Activated B cell treated with CpG ODN at 0.5 μM for 24 hours (primary cell): Measurements from ENCODE around the gene CCDC30. TPM values are rescaled to one million over a fixed set of nuclear protein-coding genes. Genes with fewer than 3 reads are reported as not detected.

Experiments
- ATAC-seq: fragments of 200-7000 bp; cut with Tn5 transposase; one replicate; pipeline ENCODE4 v1.10.0; 2021; ENCODE audit warnings: low read depth, mild to moderate bottlenecking, moderate library complexity
- CTCF ChIA-PET: fragments of 350-600 bp; sonication (Branson Sonifier 250); formaldehyde crosslinking; loops from one replicate; lab custom pipeline; 2021; ENCODE audit warnings: antibody characterized with exemption; lab: Charles Lee
- POLR2A ChIA-PET: fragments of 350-600 bp; sonication (Branson Sonifier 250); formaldehyde crosslinking; loops from one replicate; lab custom pipeline; 2021; ENCODE audit warnings: antibody characterized with exemption; lab: Charles Lee
- DNase-seq: peaks from one replicate; pipeline ENCODE4 v3.0.0; 2022
- H3K27ac Mint-ChIP-seq: one replicate; pipeline ENCODE4 v1.8.0; 2020; ENCODE audit warnings: mixed read lengths
- H3K27me3 Mint-ChIP-seq: one replicate; pipeline ENCODE4 v1.8.0; 2021; ENCODE audit warnings: mixed read lengths
- H3K36me3 Mint-ChIP-seq: one replicate; pipeline ENCODE4 v1.8.0; 2021; ENCODE audit warnings: low read depth, mixed read lengths
- H3K4me1 Mint-ChIP-seq: one replicate; pipeline ENCODE4 v1.8.0; 2021; ENCODE audit warnings: mixed read lengths
- H3K4me3 Mint-ChIP-seq: one replicate; pipeline ENCODE4 v1.8.0; 2020; ENCODE audit warnings: mild to moderate bottlenecking, mixed read lengths
- H3K9me3 Mint-ChIP-seq: one replicate; pipeline ENCODE4 v1.8.0; 2020; ENCODE audit warnings: mixed read lengths
- intact Hi-C: fragments of 100-400 bp; cut with micrococcal nuclease; formaldehyde crosslinking; loops from one replicate; pipeline ENCODE4 v1.15.1; 2024
- total RNA-seq: library from RNA; stranded (reverse); gene quantifications from 2 replicates; pipeline ENCODE4 v1.2.3, GENCODE V29; 2022
- TF ChIP-seq, protein P1 (sequence below): fragments of 200-600 bp; IDR thresholded peaks from one replicate; pipeline ENCODE4 v1.8.0; 2022; ENCODE audit warnings: antibody characterized with exemption, mild to moderate bottlenecking

Gene CCDC30
- total RNA-seq, 1 donor from 2014 or later = 3.5 TPM

DNA sequence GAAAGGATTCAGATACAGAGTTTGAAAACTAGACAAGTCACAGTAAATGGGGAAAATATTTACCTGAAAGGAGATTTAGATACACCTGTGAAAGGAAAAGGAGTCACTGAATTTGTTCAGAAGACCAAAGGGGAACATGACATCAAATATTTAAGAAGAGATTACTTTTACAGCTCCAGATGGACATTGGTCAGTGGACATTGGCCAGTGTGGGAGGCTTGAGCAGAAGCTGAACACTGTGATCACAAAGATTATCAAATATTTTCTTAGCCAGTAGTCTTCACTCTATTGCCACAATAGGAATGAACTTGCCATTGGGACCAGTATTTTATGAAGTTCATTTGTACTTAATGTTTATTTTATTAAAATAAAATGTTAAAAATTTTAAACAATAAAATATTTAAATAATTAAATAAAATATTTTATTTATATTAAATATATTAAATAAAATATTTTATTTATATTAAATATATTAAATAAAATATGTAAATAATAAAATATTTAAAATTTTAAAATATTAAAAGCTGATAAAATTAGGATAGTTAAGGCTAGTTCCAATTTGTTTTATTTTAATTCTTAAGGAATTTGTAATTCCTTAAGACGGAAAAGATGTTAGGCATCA is 94.3 kb downstream of the CCDC30 start:
- ATAC-seq (no peak), DNase-seq (no peak)
- Mint-ChIP-seq H3K36me3 (peaks cover 10% of the 10 kb centered on the region), H3K4me3 (no peak overlapping the region), H3K4me1 (no peaks in the 10 kb centered on the region), H3K27me3 (peaks cover 4% of the 10 kb centered on the region), H3K27ac (no peak overlapping the region), H3K9me3 (peaks cover 15% of the 10 kb centered on the region)
- ChIA-PET POLR2A (no interaction called here), CTCF (no interaction called here)
- intact Hi-C loops = no loop called here
- TF ChIP-seq, protein P1, sequence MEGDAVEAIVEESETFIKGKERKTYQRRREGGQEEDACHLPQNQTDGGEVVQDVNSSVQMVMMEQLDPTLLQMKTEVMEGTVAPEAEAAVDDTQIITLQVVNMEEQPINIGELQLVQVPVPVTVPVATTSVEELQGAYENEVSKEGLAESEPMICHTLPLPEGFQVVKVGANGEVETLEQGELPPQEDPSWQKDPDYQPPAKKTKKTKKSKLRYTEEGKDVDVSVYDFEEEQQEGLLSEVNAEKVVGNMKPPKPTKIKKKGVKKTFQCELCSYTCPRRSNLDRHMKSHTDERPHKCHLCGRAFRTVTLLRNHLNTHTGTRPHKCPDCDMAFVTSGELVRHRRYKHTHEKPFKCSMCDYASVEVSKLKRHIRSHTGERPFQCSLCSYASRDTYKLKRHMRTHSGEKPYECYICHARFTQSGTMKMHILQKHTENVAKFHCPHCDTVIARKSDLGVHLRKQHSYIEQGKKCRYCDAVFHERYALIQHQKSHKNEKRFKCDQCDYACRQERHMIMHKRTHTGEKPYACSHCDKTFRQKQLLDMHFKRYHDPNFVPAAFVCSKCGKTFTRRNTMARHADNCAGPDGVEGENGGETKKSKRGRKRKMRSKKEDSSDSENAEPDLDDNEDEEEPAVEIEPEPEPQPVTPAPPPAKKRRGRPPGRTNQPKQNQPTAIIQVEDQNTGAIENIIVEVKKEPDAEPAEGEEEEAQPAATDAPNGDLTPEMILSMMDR = no peak

DNA sequence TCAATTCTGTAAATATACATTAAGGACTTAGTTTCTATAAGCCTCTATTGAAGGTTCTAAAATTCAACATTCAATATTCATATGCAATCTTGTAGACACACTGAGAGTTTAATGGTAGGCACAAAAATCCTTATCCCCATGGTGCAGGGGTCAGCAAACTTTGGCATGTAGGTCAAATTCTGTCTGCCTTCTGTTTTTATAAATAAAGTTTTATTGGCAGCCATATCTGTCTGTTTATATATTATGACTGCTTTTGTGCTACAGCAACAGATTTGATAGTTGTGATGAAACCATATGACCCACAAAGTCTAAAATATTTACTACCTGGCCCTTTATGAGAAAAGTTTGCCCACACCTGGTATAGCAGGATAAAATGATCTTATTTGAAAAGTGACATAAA is 104.0 kb downstream of the CCDC30 start:
- Mint-ChIP-seq H3K36me3 (no peaks in the 10 kb centered on the region), H3K27ac (no peak overlapping the region), H3K4me3 (no peak overlapping the region), H3K27me3 (no peaks in the 10 kb centered on the region), H3K9me3 (no peaks in the 10 kb centered on the region), H3K4me1 (no peaks in the 10 kb centered on the region)
- ATAC-seq (no peak), DNase-seq (no peak)
- intact Hi-C loops = no loop called here
- TF ChIP-seq, protein P1 = no peak
- ChIA-PET POLR2A (no interaction called here), CTCF (no interaction called here)

DNA sequence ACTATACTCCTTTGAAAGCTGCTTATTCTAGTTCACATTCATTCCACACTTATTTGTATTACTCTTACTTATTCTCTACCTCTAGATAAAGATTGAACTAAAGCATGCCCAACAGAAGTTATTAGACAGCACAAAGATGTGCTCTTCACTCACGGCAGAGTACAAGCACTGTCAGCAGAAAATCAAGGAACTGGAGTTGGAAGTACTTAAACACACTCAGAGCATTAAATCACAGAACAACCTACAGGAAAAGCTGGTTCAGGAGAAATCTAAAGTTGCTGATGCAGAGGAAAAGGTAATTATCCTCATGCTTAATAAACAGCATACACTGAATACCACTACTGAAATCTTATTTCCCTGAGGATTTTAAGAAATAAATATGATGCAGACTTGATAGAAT is 113.8 kb downstream of the CCDC30 start:
- H3K27me3 Mint-ChIP-seq = no peaks in the 10 kb centered on the region
- H3K27ac Mint-ChIP-seq = no peak overlapping the region
- H3K36me3 Mint-ChIP-seq = no peaks in the 10 kb centered on the region
- ATAC-seq (no peak), DNase-seq (no peak)
- H3K4me1 Mint-ChIP-seq = no peaks in the 10 kb centered on the region
- TF ChIP-seq, protein P1 = no peak
- no peaks in the 10 kb centered on the region for H3K9me3 Mint-ChIP-seq
- POLR2A ChIA-PET = no interaction called here
- intact Hi-C loops = no loop called here
- CTCF ChIA-PET = interaction anchor here (1.4 kb wide), 1 partner anchor 175 kb away, joined by 3 read pairs; no protein-coding TSS in a partner anchor
- H3K4me3 Mint-ChIP-seq = no peak overlapping the region

DNA sequence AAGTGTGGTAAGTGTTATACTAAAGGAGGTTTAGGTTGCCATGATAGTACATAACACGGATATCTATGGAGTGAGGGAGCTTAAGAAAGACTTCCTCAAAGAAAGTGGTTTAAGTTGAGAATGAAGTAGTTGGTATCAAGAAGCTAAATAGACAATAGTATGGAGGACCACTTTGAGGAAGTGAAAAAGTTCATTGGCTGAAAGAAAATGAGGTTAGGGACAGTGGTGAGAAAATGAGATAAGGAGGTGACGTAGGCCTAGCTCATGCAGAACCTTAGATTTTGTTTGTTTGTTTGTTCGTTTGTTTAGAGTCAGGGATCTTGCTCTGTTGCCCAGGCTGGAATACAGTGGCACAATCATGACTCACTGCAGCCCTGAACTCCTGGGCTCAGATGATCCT is 122.9 kb downstream of the CCDC30 start:
- Mint-ChIP-seq H3K27ac (peak overlapping the region; percentile 16), H3K9me3 (peaks cover 14% of the 10 kb centered on the region), H3K4me3 (no peak overlapping the region), H3K4me1 (peaks cover 3% of the 10 kb centered on the region), H3K27me3 (no peaks in the 10 kb centered on the region), H3K36me3 (peaks cover 26% of the 10 kb centered on the region)
- DNase-seq (no peak), ATAC-seq (no peak)
- intact Hi-C loops = no loop called here
- TF ChIP-seq, protein P1 = no peak
- ChIA-PET CTCF (no interaction called here), POLR2A (no interaction called here)

DNA sequence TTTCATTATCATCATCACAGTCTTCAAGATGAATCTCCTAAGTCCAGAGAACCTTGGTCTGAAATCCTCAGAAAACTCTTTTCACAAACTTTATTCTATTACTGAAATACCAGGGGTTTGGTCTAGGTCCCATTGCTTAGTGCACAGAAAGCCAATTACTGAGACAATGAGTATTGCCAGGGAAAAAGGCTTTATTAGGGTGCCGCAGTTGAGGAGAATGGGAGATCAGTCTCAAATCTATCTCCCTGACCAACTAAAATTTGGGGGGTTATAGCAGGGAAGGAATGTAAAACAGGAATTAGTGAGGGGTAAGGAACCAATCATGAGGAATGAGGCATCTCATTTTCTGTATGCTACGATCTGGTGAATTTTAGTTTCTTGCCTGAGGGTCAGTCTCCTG is 124.7 kb downstream of the CCDC30 start:
- peaks cover 14% of the 10 kb centered on the region for H3K9me3 Mint-ChIP-seq
- no peak for ATAC-seq
- H3K4me3 Mint-ChIP-seq = no peak overlapping the region
- no peaks in the 10 kb centered on the region for H3K27me3 Mint-ChIP-seq
- peaks cover 26% of the 10 kb centered on the region for H3K36me3 Mint-ChIP-seq
- POLR2A ChIA-PET = no interaction called here
- H3K27ac Mint-ChIP-seq = no peak overlapping the region
- CTCF ChIA-PET = no interaction called here
- peaks cover 3% of the 10 kb centered on the region for H3K4me1 Mint-ChIP-seq
- TF ChIP-seq, protein P1 = no peak
- intact Hi-C loops = no loop called here
- no peak for DNase-seq
